ENCODE data around the gene OR10H5. TPM values are rescaled to one million over a fixed set of nuclear protein-coding genes. Genes with fewer than 3 reads are reported as not detected.
"Not testable (repeated sequence)": the region's sequence is repeated elsewhere in the genome, so short reads cannot be mapped to it uniquely, and the experiment has no call there.

OR10H5 gene
- total RNA-seq, 1 experiment from 2014 or later: not detected

- Histone ChIP-seq H3F3A (ENCODE audit: insufficient read depth, low read depth) (no peaks in the 10 kb centered on the region), H3K27me3 (ENCODE audit: insufficient read depth, low read depth) (peaks cover 15% of the 10 kb centered on the region; the same call in 1 of the 2 replicates), H3K27ac (no peak overlapping the region), H4K20me1 (ENCODE audit: insufficient read depth) (no peaks in the 10 kb centered on the region), H3K4me3 (no peak overlapping the region), H3K79me2 (ENCODE audit: low read depth) (no peaks in the 10 kb centered on the region), H3K36me3 (ENCODE audit: low read depth) (no peaks in the 10 kb centered on the region), H3K9me2 (ENCODE audit: insufficient read depth) (no peaks in the 10 kb centered on the region), H2AFZ (no peak overlapping the region), H3K4me2 (no peak overlapping the region), H3K9me3 (ENCODE audit: insufficient read depth, low read depth) (no peaks in the 10 kb centered on the region), H3K4me1 (replicated peaks; ENCODE audit: insufficient read depth) (no peaks in the 10 kb centered on the region)
- TF ChIP-seq, protein P1, sequence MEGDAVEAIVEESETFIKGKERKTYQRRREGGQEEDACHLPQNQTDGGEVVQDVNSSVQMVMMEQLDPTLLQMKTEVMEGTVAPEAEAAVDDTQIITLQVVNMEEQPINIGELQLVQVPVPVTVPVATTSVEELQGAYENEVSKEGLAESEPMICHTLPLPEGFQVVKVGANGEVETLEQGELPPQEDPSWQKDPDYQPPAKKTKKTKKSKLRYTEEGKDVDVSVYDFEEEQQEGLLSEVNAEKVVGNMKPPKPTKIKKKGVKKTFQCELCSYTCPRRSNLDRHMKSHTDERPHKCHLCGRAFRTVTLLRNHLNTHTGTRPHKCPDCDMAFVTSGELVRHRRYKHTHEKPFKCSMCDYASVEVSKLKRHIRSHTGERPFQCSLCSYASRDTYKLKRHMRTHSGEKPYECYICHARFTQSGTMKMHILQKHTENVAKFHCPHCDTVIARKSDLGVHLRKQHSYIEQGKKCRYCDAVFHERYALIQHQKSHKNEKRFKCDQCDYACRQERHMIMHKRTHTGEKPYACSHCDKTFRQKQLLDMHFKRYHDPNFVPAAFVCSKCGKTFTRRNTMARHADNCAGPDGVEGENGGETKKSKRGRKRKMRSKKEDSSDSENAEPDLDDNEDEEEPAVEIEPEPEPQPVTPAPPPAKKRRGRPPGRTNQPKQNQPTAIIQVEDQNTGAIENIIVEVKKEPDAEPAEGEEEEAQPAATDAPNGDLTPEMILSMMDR (conservative IDR thresholded peaks at IDR 0.05): no peak
- TF ChIP-seq EZH2 (IDR thresholded peaks at IDR 0.05; ENCODE audit: low read depth): no peak
- no TSS peak for BruUV-seq (replicated peaks)
- peak in 1 of 2 experiments; percentile 59 for DNase-seq
- intact Hi-C loops (cut with micrococcal nuclease; ENCODE audit: unreplicated experiment): no loop called here
- POLR2A ChIA-PET (ENCODE audit: unreplicated experiment): no interaction called here
- CTCF ChIA-PET: no interaction called here
These were observed 2.6 kb downstream of the OR10H5 start for GRCh38 chr19:15790096-15790495.

DNA sequence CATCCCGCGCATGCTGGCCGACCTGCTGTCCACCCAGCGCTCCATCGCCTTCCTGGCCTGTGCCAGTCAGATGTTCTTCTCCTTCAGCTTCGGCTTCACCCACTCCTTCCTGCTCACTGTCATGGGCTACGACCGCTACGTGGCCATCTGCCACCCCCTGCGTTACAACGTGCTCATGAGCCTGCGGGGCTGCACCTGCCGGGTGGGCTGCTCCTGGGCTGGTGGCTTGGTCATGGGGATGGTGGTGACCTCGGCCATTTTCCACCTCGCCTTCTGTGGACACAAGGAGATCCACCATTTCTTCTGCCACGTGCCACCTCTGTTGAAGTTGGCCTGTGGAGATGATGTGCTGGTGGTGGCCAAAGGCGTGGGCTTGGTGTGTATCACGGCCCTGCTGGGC is 6.8 kb downstream of the OR10H5 start:
- H3F3A ChIP-seq (ENCODE audit: insufficient read depth, low read depth); CTCF ChIA-PET; H3K4me2 ChIP-seq; H3K27me3 ChIP-seq (ENCODE audit: insufficient read depth, low read depth); BruUV-seq (replicated peaks); H3K79me2 ChIP-seq (ENCODE audit: low read depth); intact Hi-C loops (cut with micrococcal nuclease; ENCODE audit: unreplicated experiment); H2AFZ ChIP-seq; H3K27ac ChIP-seq; H3K9me3 ChIP-seq (ENCODE audit: insufficient read depth, low read depth); DNase-seq; H4K20me1 ChIP-seq (ENCODE audit: insufficient read depth); POLR2A ChIA-PET (ENCODE audit: unreplicated experiment); H3K36me3 ChIP-seq (ENCODE audit: low read depth); H3K9me2 ChIP-seq (ENCODE audit: insufficient read depth); H3K4me3 ChIP-seq; H3K4me1 ChIP-seq (replicated peaks; ENCODE audit: insufficient read depth): not testable (repeated sequence)

GRCh38 chr19:15810335-15810734 is 22.9 kb downstream of the OR10H5 start:
- no peaks in the 10 kb centered on the region for H4K20me1 ChIP-seq (ENCODE audit: insufficient read depth)
- H3K9me3 ChIP-seq (ENCODE audit: insufficient read depth, low read depth): no peaks in the 10 kb centered on the region
- TF ChIP-seq, protein P1 (conservative IDR thresholded peaks at IDR 0.05): peak; percentile 63
- TF ChIP-seq EZH2 (IDR thresholded peaks at IDR 0.05; ENCODE audit: low read depth): no peak
- ChIA-PET CTCF (interaction anchor here (0.5 to 1.2 kb wide), 6 partner anchors 18 to 1217 kb away, joined by 3 to 4 read pairs (median 4); no protein-coding TSS in a partner anchor), POLR2A (ENCODE audit: unreplicated experiment) (interaction anchor here (0.6 to 0.7 kb wide), 2 partner anchors 18 to 176 kb away, joined by 3 read pairs; no protein-coding TSS in a partner anchor)
- H3K4me1 ChIP-seq (replicated peaks; ENCODE audit: insufficient read depth): peaks cover 6% of the 10 kb centered on the region; the same call in 1 of the 2 replicates
- no peaks in the 10 kb centered on the region for H3K27me3 ChIP-seq (ENCODE audit: insufficient read depth, low read depth)
- H3F3A ChIP-seq (ENCODE audit: insufficient read depth, low read depth): peaks cover 7% of the 10 kb centered on the region; the same call in 1 of the 2 replicates
- intact Hi-C loops (cut with micrococcal nuclease; ENCODE audit: unreplicated experiment): loop anchor here (1.0 to 5.0 kb wide), 2 partner anchors 181 to 228 kb away; no protein-coding TSS in a partner anchor
- no peak overlapping the region for H3K4me3 ChIP-seq
- H2AFZ ChIP-seq: no peak overlapping the region
- BruUV-seq (replicated peaks): no TSS peak
- no peaks in the 10 kb centered on the region for H3K79me2 ChIP-seq (ENCODE audit: low read depth)
- no peak overlapping the region for H3K27ac ChIP-seq
- H3K4me2 ChIP-seq: no peak overlapping the region
- H3K36me3 ChIP-seq (ENCODE audit: low read depth): no peaks in the 10 kb centered on the region
- DNase-seq: peak; percentile 37 to 63
- no peaks in the 10 kb centered on the region for H3K9me2 ChIP-seq (ENCODE audit: insufficient read depth)

GRCh38 chr19:15811476-15811875 is 24.0 kb downstream of the OR10H5 start:
- Histone ChIP-seq H4K20me1 (ENCODE audit: insufficient read depth) (no peaks in the 10 kb centered on the region), H3K79me2 (ENCODE audit: low read depth) (no peaks in the 10 kb centered on the region), H3F3A (ENCODE audit: insufficient read depth, low read depth) (peaks cover 7% of the 10 kb centered on the region; the same call in 1 of the 2 replicates), H3K9me2 (ENCODE audit: insufficient read depth) (no peaks in the 10 kb centered on the region), H3K4me1 (replicated peaks; ENCODE audit: insufficient read depth) (peaks cover 17% of the 10 kb centered on the region), H3K27me3 (ENCODE audit: insufficient read depth, low read depth) (no peaks in the 10 kb centered on the region), H3K27ac (no peak overlapping the region), H3K4me3 (no peak overlapping the region), H3K36me3 (ENCODE audit: low read depth) (no peaks in the 10 kb centered on the region), H2AFZ (no peak overlapping the region), H3K9me3 (ENCODE audit: insufficient read depth, low read depth) (no peaks in the 10 kb centered on the region), H3K4me2 (no peak overlapping the region)
- no peak for TF ChIP-seq EZH2 (IDR thresholded peaks at IDR 0.05; ENCODE audit: low read depth)
- TF ChIP-seq, protein P1 (conservative IDR thresholded peaks at IDR 0.05): no peak
- ChIA-PET POLR2A (ENCODE audit: unreplicated experiment) (interaction anchor here (1.0 kb wide), 1 partner anchor 373 kb away, joined by 5 read pairs; the partner anchor contains the start of gene FAM32A), CTCF (interaction anchor here (1.0 kb wide), 1 partner anchor 229 kb away, joined by 3 read pairs; no protein-coding TSS in a partner anchor)
- BruUV-seq (replicated peaks): no TSS peak
- intact Hi-C loops (cut with micrococcal nuclease; ENCODE audit: unreplicated experiment): loop anchor here (5.0 kb wide), 1 partner anchor 229 kb away; no protein-coding TSS in a partner anchor
- DNase-seq: no peak
